ENCODE data around the gene TYSND1.
"Not testable (repeated sequence)": the region's sequence is repeated elsewhere in the genome, so short reads cannot be mapped to it uniquely, and the experiment has no call there.

Gene TYSND1

GRCh38 chr10:70146489-70147258, at the start of gene TYSND1:
Gene TYSND1 (minus strand): TSS chr10:70146700. CDS start chr10:70146586, 114 bp downstream.
- DNase-seq = peak; percentile 98

GRCh38 chr10:70193391-70193844, 46.9 kb upstream of the TYSND1 start:
- no peak for DNase-seq

GRCh38 chr10:70192326-70192968, 45.9 kb upstream of the TYSND1 start:
- peak; percentile 57 for DNase-seq

- no peak for DNase-seq
These were observed 45.4 kb upstream of the TYSND1 start for GRCh38 chr10:70191972-70192305.

- no peak for DNase-seq
These were observed 44.9 kb upstream of the TYSND1 start for GRCh38 chr10:70191161-70191971.

GRCh38 chr10:70190581-70190980, 44.1 kb upstream of the TYSND1 start:
- no peak for DNase-seq

- no peak for DNase-seq
These were observed 43.6 kb upstream of the TYSND1 start for GRCh38 chr10:70190102-70190501.

- no peak for DNase-seq
These were observed 42.3 kb upstream of the TYSND1 start for GRCh38 chr10:70188768-70189167.

- no peak for DNase-seq
These were observed 40.1 kb upstream of the TYSND1 start for GRCh38 chr10:70186571-70186970.

- DNase-seq = no peak
These were observed 39.6 kb upstream of the TYSND1 start for GRCh38 chr10:70186090-70186489.

- no peak for DNase-seq
These were observed 36.8 kb upstream of the TYSND1 start for GRCh38 chr10:70183304-70183703.

GRCh38 chr10:70179209-70179608, 32.7 kb upstream of the TYSND1 start:
- not testable (repeated sequence) for DNase-seq

- DNase-seq = no peak
These were observed 31.7 kb upstream of the TYSND1 start for GRCh38 chr10:70178139-70178725.

- no peak for DNase-seq
These were observed 29.9 kb upstream of the TYSND1 start for GRCh38 chr10:70176441-70176840.

- no peak for DNase-seq
These were observed 29.0 kb upstream of the TYSND1 start for GRCh38 chr10:70175516-70175915.

- DNase-seq = no peak
These were observed 27.7 kb upstream of the TYSND1 start for GRCh38 chr10:70174058-70174741.

GRCh38 chr10:70169649-70170364, 23.3 kb upstream of the TYSND1 start:
- no peak for DNase-seq

GRCh38 chr10:70169011-70169410, 22.5 kb upstream of the TYSND1 start:
- DNase-seq = no peak

- no peak for DNase-seq
These were observed 20.7 kb upstream of the TYSND1 start for GRCh38 chr10:70167246-70167645.

- no peak for DNase-seq
These were observed 19.9 kb upstream of the TYSND1 start for GRCh38 chr10:70166394-70166793.

- no peak for DNase-seq
These were observed 17.7 kb upstream of the TYSND1 start for GRCh38 chr10:70164163-70164562.

GRCh38 chr10:70163448-70163847, 16.9 kb upstream of the TYSND1 start:
- DNase-seq = no peak
